Panc1 (cell line): ENCODE measurements around the gene GFPT1. TPM values are rescaled to one million over a fixed set of nuclear protein-coding genes. Genes with fewer than 3 reads are reported as not detected.

ENCODE experiments used
- ATAC-seq: fragments of 200-7000 bp; cut with Tn5 transposase; 2 replicates; pipeline ENCODE4 v1.9.1; 2020; ENCODE audit warnings: mild to moderate bottlenecking, moderate library complexity
- BruUV-seq: library from RNA; stranded (reverse); fragments of 400-500 nt; replicated peaks from 2 replicates; lab custom pipeline; 2021; lab: Mats Ljungman, UMichigan
- CTCF ChIA-PET: fragments of 300-600 bp; sonication (Branson Sonifier 250); formaldehyde crosslinking; loops from one replicate; lab custom pipeline; 2022; ENCODE audit warnings: antibody characterized with exemption; lab: Charles Lee
- POLR2A ChIA-PET: fragments of 300-600 bp; sonication (Branson Sonifier 250); formaldehyde crosslinking; loops from one replicate; lab custom pipeline; 2022; ENCODE audit warnings: antibody characterized with exemption; lab: Charles Lee
- DNase-seq: peaks from one replicate; pipeline ENCODE4 v3.0.0-alpha.2; 2010; ENCODE audit warnings: low read depth, low spot score
- H3K27ac ChIP-seq: 2 replicates; pipeline ENCODE4 v1.5.1; 2011; ENCODE audit warnings: mild to moderate bottlenecking, low read length, inconsistent platforms
- H3K27me3 ChIP-seq: fragments of 200-500 bp; sonication (Bioruptor generic); 2 replicates; pipeline ENCODE4 v1.6.0; 2014; ENCODE audit warnings: low read length, inconsistent platforms; ENCODE audit not compliant: control insufficient read depth, insufficient read depth
- H3K36me3 ChIP-seq: fragments of 200-500 bp; sonication (Bioruptor generic); 2 replicates; pipeline ENCODE4 v1.5.1; 2014; ENCODE audit warnings: inconsistent platforms, mild to moderate bottlenecking, low read length, moderate library complexity; ENCODE audit not compliant: control insufficient read depth, insufficient read depth
- H3K4me1 ChIP-seq: 2 replicates; pipeline ENCODE4 v1.5.1; 2011; ENCODE audit warnings: inconsistent platforms, mild to moderate bottlenecking, low read length, moderate library complexity; ENCODE audit not compliant: control insufficient read depth, insufficient read depth
- H3K4me3 ChIP-seq, 2 experiments: 2 replicates each; pipeline ENCODE4 v1.5.1; 2011 to 2012; ENCODE audit warnings: low read depth in 2 of 2, low read length in 2 of 2, mild to moderate bottlenecking in 2 of 2, inconsistent platforms in 1 of 2, moderate library complexity in 1 of 2
- H3K9me3 ChIP-seq: fragments of 200-500 bp; sonication (Bioruptor generic); 2 replicates; pipeline ENCODE4 v1.5.1; 2014; ENCODE audit warnings: low read depth, mild to moderate bottlenecking, inconsistent platforms, low read length, moderate library complexity; ENCODE audit not compliant: control insufficient read depth, insufficient read depth
- POLR2AphosphoS5 ChIP-seq: IDR thresholded peaks from 2 replicates; pipeline ENCODE4 v1.6.1; 2012; ENCODE audit warnings: mild to moderate bottlenecking, low read depth, low read length, moderate library complexity
- SIN3A ChIP-seq: IDR thresholded peaks from 2 replicates; pipeline ENCODE4 v1.6.1; 2012; ENCODE audit warnings: low read depth, mild to moderate bottlenecking, low read length, moderate library complexity, borderline replicate concordance; ENCODE audit not compliant: insufficient read depth
- TCF7L2 ChIP-seq: IDR thresholded peaks from 2 replicates; pipeline ENCODE4 v1.6.1; 2011; ENCODE audit warnings: mild to moderate bottlenecking, low read depth, low read length, inconsistent platforms
- in situ Hi-C: cut with HindIII; loops from 2 replicates; pipeline ENCODE4 v1.10.0; 2016; ENCODE audit warnings: low sequenced_read_pairs, low pct_unique_long_range_greater_than_20kb
- intact Hi-C: fragments of 100-400 bp; cut with micrococcal nuclease; formaldehyde crosslinking; loops from one replicate; pipeline ENCODE4 v1.10.0; 2022; ENCODE audit not compliant: unreplicated experiment
- total RNA-seq: library from RNA; stranded (reverse); gene quantifications from one replicate; pipeline ENCODE4 v1.2.1, GENCODE V29; 2021; ENCODE audit not compliant: unreplicated experiment
- TF ChIP-seq, protein P1 (sequence below), 2 experiments: IDR thresholded peaks; 2 replicates each; pipeline ENCODE4 v1.6.1; 2011 to 2012; ENCODE audit warnings: low read depth in 2 of 2, control low read depth in 1 of 2, low read length in 1 of 2, mild to moderate bottlenecking in 1 of 2, moderate library complexity in 1 of 2; ENCODE audit not compliant: insufficient read depth in 1 of 2
- TF ChIP-seq, protein P2 (sequence below): fragments of 450-650 bp; IDR thresholded peaks from 2 replicates; pipeline ENCODE4 v1.5.1; 2017; ENCODE audit warnings: mild to moderate bottlenecking

GFPT1 gene
- total RNA-seq, 1 experiment from 2014 or later: 53.0 TPM

DNA sequence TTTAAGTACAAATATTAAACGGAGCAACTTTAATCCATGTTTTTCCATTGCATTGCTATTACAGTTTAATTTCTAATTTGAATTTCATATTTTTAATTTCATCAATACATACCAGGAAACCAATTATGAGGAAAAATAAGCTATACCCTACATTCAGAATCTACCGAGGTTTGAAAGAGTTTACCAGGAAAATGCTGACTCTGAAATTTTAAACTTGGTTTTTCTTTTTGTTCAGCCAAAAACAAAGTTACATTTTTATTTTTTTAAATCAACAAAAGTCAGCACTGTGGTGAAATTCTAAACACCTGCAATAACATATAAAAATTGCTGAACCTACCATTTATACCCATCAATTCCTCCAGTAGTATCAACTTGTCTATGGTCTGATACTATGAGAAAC lies 53.7 kb downstream of the GFPT1 start:
- ATAC-seq: no peak
- H3K36me3 ChIP-seq: peaks cover 25% of the 10 kb centered on the region; the same call in 1 of the 2 replicates
- H3K9me3 ChIP-seq: no peaks in the 10 kb centered on the region
- no peak for DNase-seq
- in situ Hi-C loops (no loop called here), intact Hi-C loops (no loop called here)
- CTCF ChIA-PET: no interaction called here
- H3K4me3 ChIP-seq: no peak overlapping the region
- TF ChIP-seq POLR2AphosphoS5 (no peak), SIN3A (no peak), TCF7L2 (no peak)
- TF ChIP-seq, protein P1, sequence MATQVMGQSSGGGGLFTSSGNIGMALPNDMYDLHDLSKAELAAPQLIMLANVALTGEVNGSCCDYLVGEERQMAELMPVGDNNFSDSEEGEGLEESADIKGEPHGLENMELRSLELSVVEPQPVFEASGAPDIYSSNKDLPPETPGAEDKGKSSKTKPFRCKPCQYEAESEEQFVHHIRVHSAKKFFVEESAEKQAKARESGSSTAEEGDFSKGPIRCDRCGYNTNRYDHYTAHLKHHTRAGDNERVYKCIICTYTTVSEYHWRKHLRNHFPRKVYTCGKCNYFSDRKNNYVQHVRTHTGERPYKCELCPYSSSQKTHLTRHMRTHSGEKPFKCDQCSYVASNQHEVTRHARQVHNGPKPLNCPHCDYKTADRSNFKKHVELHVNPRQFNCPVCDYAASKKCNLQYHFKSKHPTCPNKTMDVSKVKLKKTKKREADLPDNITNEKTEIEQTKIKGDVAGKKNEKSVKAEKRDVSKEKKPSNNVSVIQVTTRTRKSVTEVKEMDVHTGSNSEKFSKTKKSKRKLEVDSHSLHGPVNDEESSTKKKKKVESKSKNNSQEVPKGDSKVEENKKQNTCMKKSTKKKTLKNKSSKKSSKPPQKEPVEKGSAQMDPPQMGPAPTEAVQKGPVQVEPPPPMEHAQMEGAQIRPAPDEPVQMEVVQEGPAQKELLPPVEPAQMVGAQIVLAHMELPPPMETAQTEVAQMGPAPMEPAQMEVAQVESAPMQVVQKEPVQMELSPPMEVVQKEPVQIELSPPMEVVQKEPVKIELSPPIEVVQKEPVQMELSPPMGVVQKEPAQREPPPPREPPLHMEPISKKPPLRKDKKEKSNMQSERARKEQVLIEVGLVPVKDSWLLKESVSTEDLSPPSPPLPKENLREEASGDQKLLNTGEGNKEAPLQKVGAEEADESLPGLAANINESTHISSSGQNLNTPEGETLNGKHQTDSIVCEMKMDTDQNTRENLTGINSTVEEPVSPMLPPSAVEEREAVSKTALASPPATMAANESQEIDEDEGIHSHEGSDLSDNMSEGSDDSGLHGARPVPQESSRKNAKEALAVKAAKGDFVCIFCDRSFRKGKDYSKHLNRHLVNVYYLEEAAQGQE (IDR thresholded peaks at IDR 0.05; ENCODE audit: insufficient read depth in 1 of 2, low read depth in 2 of 2, low read length in 1 of 2): no peak
- TF ChIP-seq, protein P2, sequence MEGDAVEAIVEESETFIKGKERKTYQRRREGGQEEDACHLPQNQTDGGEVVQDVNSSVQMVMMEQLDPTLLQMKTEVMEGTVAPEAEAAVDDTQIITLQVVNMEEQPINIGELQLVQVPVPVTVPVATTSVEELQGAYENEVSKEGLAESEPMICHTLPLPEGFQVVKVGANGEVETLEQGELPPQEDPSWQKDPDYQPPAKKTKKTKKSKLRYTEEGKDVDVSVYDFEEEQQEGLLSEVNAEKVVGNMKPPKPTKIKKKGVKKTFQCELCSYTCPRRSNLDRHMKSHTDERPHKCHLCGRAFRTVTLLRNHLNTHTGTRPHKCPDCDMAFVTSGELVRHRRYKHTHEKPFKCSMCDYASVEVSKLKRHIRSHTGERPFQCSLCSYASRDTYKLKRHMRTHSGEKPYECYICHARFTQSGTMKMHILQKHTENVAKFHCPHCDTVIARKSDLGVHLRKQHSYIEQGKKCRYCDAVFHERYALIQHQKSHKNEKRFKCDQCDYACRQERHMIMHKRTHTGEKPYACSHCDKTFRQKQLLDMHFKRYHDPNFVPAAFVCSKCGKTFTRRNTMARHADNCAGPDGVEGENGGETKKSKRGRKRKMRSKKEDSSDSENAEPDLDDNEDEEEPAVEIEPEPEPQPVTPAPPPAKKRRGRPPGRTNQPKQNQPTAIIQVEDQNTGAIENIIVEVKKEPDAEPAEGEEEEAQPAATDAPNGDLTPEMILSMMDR: no peak
- no TSS peak for BruUV-seq
- H3K27ac ChIP-seq: no peak overlapping the region
- POLR2A ChIA-PET: no interaction called here
- no peaks in the 10 kb centered on the region for H3K4me1 ChIP-seq
- H3K27me3 ChIP-seq: no peaks in the 10 kb centered on the region

DNA sequence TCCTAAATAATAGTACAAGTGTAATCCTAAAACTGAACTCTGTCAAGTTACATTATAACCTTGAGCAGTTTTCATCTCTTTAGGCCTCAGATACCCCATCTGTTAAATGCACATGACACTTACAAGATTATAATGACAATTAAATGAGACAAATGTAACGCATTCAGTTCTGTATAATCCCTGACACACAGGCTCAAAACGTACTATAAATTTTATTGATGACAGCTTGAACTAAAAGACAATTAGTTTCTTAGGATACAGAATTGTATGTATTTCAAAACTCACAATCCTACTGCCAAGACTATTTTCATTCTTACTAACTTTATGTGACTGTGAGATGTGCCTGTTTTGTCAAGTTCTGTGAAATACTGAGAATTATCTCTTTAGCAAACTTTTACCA lies 56.2 kb downstream of the GFPT1 start:
- ATAC-seq (no peak), DNase-seq (no peak)
- H3K4me1 ChIP-seq: no peaks in the 10 kb centered on the region
- TF ChIP-seq, protein P2: no peak
- TF ChIP-seq SIN3A: no peak
- intact Hi-C loops: no loop called here
- peaks cover 29% of the 10 kb centered on the region for H3K36me3 ChIP-seq
- H3K27ac ChIP-seq: no peak overlapping the region
- H3K9me3 ChIP-seq: no peaks in the 10 kb centered on the region
- ChIA-PET CTCF (no interaction called here), POLR2A (no interaction called here)
- in situ Hi-C loops: no loop called here
- H3K27me3 ChIP-seq: no peaks in the 10 kb centered on the region
- H3K4me3 ChIP-seq: no peak overlapping the region
- no TSS peak for BruUV-seq
